H1 (cell line): Measurements from ENCODE around the gene ROM1. TPM values are rescaled to one million over a fixed set of nuclear protein-coding genes. Genes with fewer than 3 reads are reported as not detected.

Source experiments
- KDM4A ChIP-seq: IDR thresholded peaks from one replicate; pipeline ENCODE4 v1.7.1; 2012; ENCODE audit warnings: low read depth, mild to moderate bottlenecking, moderate library complexity, low read length, inconsistent platforms; ENCODE audit not compliant: severe bottlenecking
- YY1 ChIP-seq: IDR thresholded peaks from 2 replicates; pipeline ENCODE4 v1.6.1; 2011; ENCODE audit warnings: low read depth, mild to moderate bottlenecking, low read length
- polyA plus RNA-seq, 7 experiments: library from polyadenylated mRNA; depleted of rRNA in 3 of 7; stranded (reverse) in 5 of 7; unstranded in 2 of 7; fragments of >200 nt in 5 of 7; fragments of 200-250 nt in 2 of 7; gene quantifications; 1 replicate in 5 of 7; 2 replicates in 1 of 7; 4 replicates in 1 of 7; pipeline versions ENCODE4 v1.2.1 to v1.2.3, GENCODE V29; 2011 to 2013; ENCODE audit warnings: missing spikeins in 2 of 7, mixed read lengths in 2 of 7
- total RNA-seq: library from RNA; stranded (reverse); fragmentation: NEBNext Ultra II Directional; extraction: Animal tissue kit (Norgen Biotek cat#: 25700); gene quantifications from 2 replicates; pipeline ENCODE4 v1.2.1, GENCODE V29; 2021
- TF ChIP-seq, protein P1 (sequence below), 3 experiments: IDR thresholded peaks; 1 replicate in 2 of 3; 2 replicates in 1 of 3; pipeline versions ENCODE4 v1.5.1 to v1.6.1; 2011; ENCODE audit warnings: low read length in 3 of 3, mild to moderate bottlenecking in 3 of 3, inconsistent platforms in 2 of 3, low read depth in 1 of 3, moderate library complexity in 1 of 3; ENCODE audit not compliant: insufficient read depth in 1 of 3; ENCODE audit errors: control extremely low read depth in 1 of 3

Gene ROM1
- total and polyA plus RNA-seq, 2 of the 8 experiments (the other 6 are each of a cell fraction or from before 2014, with no cell fraction given): 0.86 to 2.2 TPM

DNA sequence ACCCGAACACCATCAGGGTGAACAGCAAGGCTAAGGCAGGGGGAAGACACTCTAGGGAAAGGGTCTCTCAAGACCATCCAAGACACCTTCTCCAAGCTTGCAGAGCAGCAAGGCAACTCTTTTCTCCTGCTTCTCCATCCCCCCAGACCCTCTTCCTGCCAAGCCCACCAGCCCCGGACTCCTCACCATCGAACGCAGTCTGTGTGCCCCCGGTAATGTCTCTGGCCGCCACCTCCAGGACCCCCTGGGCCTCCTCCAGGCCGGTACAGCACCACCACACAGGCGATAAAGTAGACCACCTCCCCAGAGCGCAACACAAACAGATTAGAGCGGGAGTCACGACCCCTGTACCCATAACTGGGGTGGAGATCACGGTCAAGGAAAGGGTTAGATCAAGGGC lies 4.3 kb upstream of the ROM1 start (continued):
- TF ChIP-seq, protein P1, sequence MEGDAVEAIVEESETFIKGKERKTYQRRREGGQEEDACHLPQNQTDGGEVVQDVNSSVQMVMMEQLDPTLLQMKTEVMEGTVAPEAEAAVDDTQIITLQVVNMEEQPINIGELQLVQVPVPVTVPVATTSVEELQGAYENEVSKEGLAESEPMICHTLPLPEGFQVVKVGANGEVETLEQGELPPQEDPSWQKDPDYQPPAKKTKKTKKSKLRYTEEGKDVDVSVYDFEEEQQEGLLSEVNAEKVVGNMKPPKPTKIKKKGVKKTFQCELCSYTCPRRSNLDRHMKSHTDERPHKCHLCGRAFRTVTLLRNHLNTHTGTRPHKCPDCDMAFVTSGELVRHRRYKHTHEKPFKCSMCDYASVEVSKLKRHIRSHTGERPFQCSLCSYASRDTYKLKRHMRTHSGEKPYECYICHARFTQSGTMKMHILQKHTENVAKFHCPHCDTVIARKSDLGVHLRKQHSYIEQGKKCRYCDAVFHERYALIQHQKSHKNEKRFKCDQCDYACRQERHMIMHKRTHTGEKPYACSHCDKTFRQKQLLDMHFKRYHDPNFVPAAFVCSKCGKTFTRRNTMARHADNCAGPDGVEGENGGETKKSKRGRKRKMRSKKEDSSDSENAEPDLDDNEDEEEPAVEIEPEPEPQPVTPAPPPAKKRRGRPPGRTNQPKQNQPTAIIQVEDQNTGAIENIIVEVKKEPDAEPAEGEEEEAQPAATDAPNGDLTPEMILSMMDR (IDR thresholded peaks at IDR 0.05; ENCODE audit: control extremely low read depth in 1 of 3, insufficient read depth in 1 of 3, low read depth in 1 of 3, low read length in 3 of 3): no peak
- TF ChIP-seq KDM4A (no peak), YY1 (no peak)
